Upper lobe of left lung (tissue), 6 donors: ENCODE measurements around the gene CLRN3. TPM values are rescaled to one million over a fixed set of nuclear protein-coding genes. Genes with fewer than 3 reads are reported as not detected.

Experiments
- ATAC-seq, 2 donors: fragments of 200-7000 bp; cut with Tn5 transposase; one replicate each; pipeline ENCODE4 v1.9.1; 2022; ENCODE audit warnings: mild to moderate bottlenecking in 2 of 2, moderate library complexity in 2 of 2; ENCODE audit not compliant: low FRiP score in 2 of 2
- DNase-seq, 2 donors: peaks; one replicate each; pipeline ENCODE4 v3.0.0-alpha.2; 2019 to 2020
- H3K27ac ChIP-seq, 4 donors: fragments of 200-600 bp; sonication (generic); one replicate each; pipeline ENCODE4 v1.5.1; 2016 to 2019
- H3K27me3 ChIP-seq, 4 donors: fragments of 200-600 bp; sonication (generic); one replicate each; pipeline ENCODE4 v1.5.1; 2017 to 2019
- H3K36me3 ChIP-seq, 4 donors: fragments of 200-600 bp; sonication (generic); one replicate each; pipeline ENCODE4 v1.5.1; 2016 to 2019
- H3K4me1 ChIP-seq, 4 donors: fragments of 200-600 bp; sonication (generic); one replicate each; pipeline ENCODE4 v1.5.1; 2018 to 2019
- H3K4me3 ChIP-seq, 4 donors: fragments of 200-600 bp; sonication (generic); one replicate each; pipeline ENCODE4 v1.5.1; 2017 to 2019; ENCODE audit warnings: mild to moderate bottlenecking in 2 of 4, moderate library complexity in 1 of 4
- H3K9me3 ChIP-seq, 4 donors: fragments of 200-600 bp; sonication (generic); one replicate each; pipeline ENCODE4 v1.5.1; 2018 to 2019
- EP300 ChIP-seq, 4 donors: sonication (generic); formaldehyde crosslinking; IDR thresholded peaks; one replicate each; pipeline ENCODE4 v1.5.1; 2017; ENCODE audit warnings: antibody characterized with exemption in 4 of 4, control low read depth in 2 of 4
- POLR2A ChIP-seq, 4 donors: fragments of 450-650 bp; IDR thresholded peaks; one replicate each; pipeline ENCODE4 v1.5.1; 2016 to 2017; ENCODE audit warnings: antibody characterized with exemption in 4 of 4, mild to moderate bottlenecking in 2 of 4
- POLR2AphosphoS5 ChIP-seq, 2 donors: sonication (generic); formaldehyde crosslinking; IDR thresholded peaks; one replicate each; pipeline ENCODE4 v1.5.1; 2017; ENCODE audit warnings: antibody characterized with exemption in 2 of 2
- WGBS, 2 donors: methylation state at CpG; one replicate each; pipeline ENCODE4 v1.1.5; 2017 to 2018; 5-methylcytosine and 5-hydroxymethylcytosine counted together
- total RNA-seq, 6 donors: library from RNA; depleted of rRNA in 4 of 6; stranded (reverse); fragments of >200 nt in 4 of 6; gene quantifications; one replicate each; pipeline versions ENCODE4 v1.1.0 to v1.2.1, GENCODE V29; 2016 to 2021
- TF ChIP-seq, protein P1 (sequence below), 6 experiments: fragments of 450-650 bp in 4 of 6; fragments of 200-600 bp in 2 of 6; sonication (generic) in 2 of 6; IDR thresholded peaks; one replicate each; pipeline ENCODE4 v1.5.1; 2016 to 2019; ENCODE audit warnings: antibody characterized with exemption in 6 of 6
- donor health status: DM: no; HTN: no; CAD: no; lungs with moderate emphysema.
- donor health status: DM: no; HTN: yes; CAD: no; lungs with severe emphysema.

CLRN3 gene
- total RNA-seq, 6 donors from 2014 or later = 0.37 to 0.49 TPM; not detected in 4

DNA sequence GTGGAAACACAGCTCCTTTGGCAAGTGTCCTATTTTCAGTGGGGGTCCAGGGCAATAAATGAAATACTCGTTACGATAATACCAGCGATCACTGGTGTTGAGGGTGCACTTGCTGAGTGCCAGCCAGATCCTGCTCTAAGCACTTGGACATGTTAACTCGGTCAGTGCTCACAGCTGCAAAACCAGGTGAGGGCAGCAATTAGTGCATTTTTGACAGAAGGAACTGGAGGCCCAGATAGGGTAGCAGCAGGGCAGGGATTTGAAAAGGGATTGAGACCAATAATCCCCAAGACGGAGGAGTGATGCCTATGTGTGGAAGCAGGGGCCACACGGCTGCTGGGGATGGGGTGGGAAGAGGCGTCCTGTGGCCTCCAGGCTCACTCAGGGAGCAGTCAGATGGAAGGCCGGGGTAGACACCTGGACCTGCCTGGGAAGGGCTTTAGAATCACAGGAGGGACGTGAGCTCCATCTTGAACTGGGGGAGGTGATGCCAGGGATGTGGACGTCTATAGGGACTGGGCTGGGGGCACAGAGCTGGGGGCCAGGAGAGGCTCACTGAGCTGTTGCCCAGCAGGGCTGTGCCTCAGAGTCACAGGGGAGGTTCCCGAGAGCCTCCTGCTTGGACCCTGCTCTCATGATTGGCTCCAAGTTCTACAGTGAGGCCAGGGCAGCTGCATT is 28.5 kb upstream of the CLRN3 start:
- no peaks in the 10 kb centered on the region for H3K9me3 ChIP-seq
- no peaks in the 10 kb centered on the region for H3K27me3 ChIP-seq
- 73 to 89% methylated on average over 6 to 11 of the region's 11 CpGs for WGBS, 2 donors
- H3K36me3 ChIP-seq = no peaks in the 10 kb centered on the region
- H3K4me1 ChIP-seq = peaks cover 50 to 67% (median 50%) of the 10 kb centered on the region in 4 donors
- DNase-seq (peak in 1 of 2 donors; percentile 50), ATAC-seq (no peak)
- no peak overlapping the region for H3K4me3 ChIP-seq
- TF ChIP-seq EP300 (IDR thresholded peaks at IDR 0.05) = no peak
- TF ChIP-seq POLR2A (IDR thresholded peaks at IDR 0.05) = no peak
- TF ChIP-seq POLR2AphosphoS5 (IDR thresholded peaks at IDR 0.05) = no peak
- TF ChIP-seq, protein P1, sequence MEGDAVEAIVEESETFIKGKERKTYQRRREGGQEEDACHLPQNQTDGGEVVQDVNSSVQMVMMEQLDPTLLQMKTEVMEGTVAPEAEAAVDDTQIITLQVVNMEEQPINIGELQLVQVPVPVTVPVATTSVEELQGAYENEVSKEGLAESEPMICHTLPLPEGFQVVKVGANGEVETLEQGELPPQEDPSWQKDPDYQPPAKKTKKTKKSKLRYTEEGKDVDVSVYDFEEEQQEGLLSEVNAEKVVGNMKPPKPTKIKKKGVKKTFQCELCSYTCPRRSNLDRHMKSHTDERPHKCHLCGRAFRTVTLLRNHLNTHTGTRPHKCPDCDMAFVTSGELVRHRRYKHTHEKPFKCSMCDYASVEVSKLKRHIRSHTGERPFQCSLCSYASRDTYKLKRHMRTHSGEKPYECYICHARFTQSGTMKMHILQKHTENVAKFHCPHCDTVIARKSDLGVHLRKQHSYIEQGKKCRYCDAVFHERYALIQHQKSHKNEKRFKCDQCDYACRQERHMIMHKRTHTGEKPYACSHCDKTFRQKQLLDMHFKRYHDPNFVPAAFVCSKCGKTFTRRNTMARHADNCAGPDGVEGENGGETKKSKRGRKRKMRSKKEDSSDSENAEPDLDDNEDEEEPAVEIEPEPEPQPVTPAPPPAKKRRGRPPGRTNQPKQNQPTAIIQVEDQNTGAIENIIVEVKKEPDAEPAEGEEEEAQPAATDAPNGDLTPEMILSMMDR (IDR thresholded peaks at IDR 0.05) = no peak
- H3K27ac ChIP-seq = peak overlapping the region; percentile 67 to 85 (median 80)

- DNase-seq (no peak), ATAC-seq (peak in 1 of 2 donors; percentile 21)
- H3K4me3 ChIP-seq = no peak overlapping the region
- H3K27ac ChIP-seq = peak overlapping the region; percentile 66 to 85 (median 80)
- TF ChIP-seq, protein P1 (IDR thresholded peaks at IDR 0.05) = no peak
- TF ChIP-seq POLR2AphosphoS5 (IDR thresholded peaks at IDR 0.05) = no peak
- TF ChIP-seq POLR2A (IDR thresholded peaks at IDR 0.05) = no peak
- no peak for TF ChIP-seq EP300 (IDR thresholded peaks at IDR 0.05)
- 75% methylated on average over 10 to 11 of the region's 11 CpGs for WGBS, 2 donors
- H3K4me1 ChIP-seq = peaks cover 43 to 60% (median 44%) of the 10 kb centered on the region in 4 donors
- H3K27me3 ChIP-seq = no peaks in the 10 kb centered on the region
- no peaks in the 10 kb centered on the region for H3K36me3 ChIP-seq
- no peaks in the 10 kb centered on the region for H3K9me3 ChIP-seq
Measured at GRCh38 chr10:127920306-127921074, 27.7 kb upstream of the CLRN3 start.

- Histone ChIP-seq H3K27ac (peak overlapping the region; percentile 66 to 85 (median 80)), H3K27me3 (no peaks in the 10 kb centered on the region), H3K9me3 (no peaks in the 10 kb centered on the region), H3K4me3 (no peak overlapping the region), H3K4me1 (peaks cover 38 to 54% (median 41%) of the 10 kb centered on the region in 4 donors), H3K36me3 (no peaks in the 10 kb centered on the region)
- 37 to 39% methylated on average over 12 of the region's 12 CpGs for WGBS, 2 donors
- ATAC-seq (no peak), DNase-seq (no peak)
- TF ChIP-seq POLR2A (IDR thresholded peaks at IDR 0.05) (no peak), EP300 (IDR thresholded peaks at IDR 0.05) (peak in 2 of 4 donors; percentile 49 to 72), POLR2AphosphoS5 (IDR thresholded peaks at IDR 0.05) (peak; percentile 25 to 52)
- TF ChIP-seq, protein P1 (IDR thresholded peaks at IDR 0.05) = peak in 1 of 6 experiments; percentile 29
Measured at GRCh38 chr10:127919418-127920271, 26.9 kb upstream of the CLRN3 start.

DNA sequence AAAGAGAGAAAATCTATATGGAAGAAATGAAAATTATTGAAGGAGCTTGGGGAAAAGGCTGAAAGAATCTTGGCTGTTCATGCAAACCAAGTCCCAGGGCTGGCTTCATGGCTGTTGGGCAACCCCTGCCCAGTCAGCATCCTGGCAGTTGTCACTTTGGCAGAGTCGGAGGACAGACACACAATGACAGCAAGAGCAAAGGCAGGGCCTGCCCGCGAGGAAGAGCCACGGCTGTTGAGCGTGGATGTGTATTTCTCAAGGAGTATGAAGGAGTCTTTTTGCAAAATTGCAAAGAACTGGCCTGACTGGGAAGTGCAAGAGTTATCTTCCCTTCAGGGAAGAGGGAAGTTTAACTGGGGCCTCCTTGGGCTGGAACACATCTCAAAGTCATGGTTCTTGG is 25.8 kb upstream of the CLRN3 start:
- H3K27ac ChIP-seq = peak overlapping the region in 2 of 4 donors; percentile 8 to 75
- no peaks in the 10 kb centered on the region for H3K9me3 ChIP-seq
- no peaks in the 10 kb centered on the region for H3K36me3 ChIP-seq
- H3K27me3 ChIP-seq = no peaks in the 10 kb centered on the region
- 74 to 91% methylated on average over 5 of the region's 5 CpGs for WGBS, 2 donors
- H3K4me3 ChIP-seq = no peak overlapping the region
- TF ChIP-seq POLR2AphosphoS5 (IDR thresholded peaks at IDR 0.05) = peak in 1 of 2 donors; percentile 25
- no peak for TF ChIP-seq EP300 (IDR thresholded peaks at IDR 0.05)
- peaks cover 38 to 47% (median 41%) of the 10 kb centered on the region in 4 donors for H3K4me1 ChIP-seq
- peak in 1 of 2 donors; percentile 21 for ATAC-seq
- DNase-seq = no peak
